Chondrocyte (in vitro differentiated cells): ENCODE measurements around the gene SBF2. TPM values are rescaled to one million over a fixed set of nuclear protein-coding genes. Genes with fewer than 3 reads are reported as not detected.
A peak's percentile ranks its signal among the peaks of the same experiment; 100 is the strongest.
"Not testable (repeated sequence)": the region's sequence is repeated elsewhere in the genome, so short reads cannot be mapped to it uniquely, and the experiment has no call there.

Experiments used
- DNase-seq: peaks from one replicate; pipeline ENCODE4 v3.0.0; 2021; ENCODE audit warnings: mixed read lengths, low spot score
- H3K27ac Mint-ChIP-seq: one replicate; pipeline ENCODE4 v1.8.0; 2021; ENCODE audit warnings: mild to moderate bottlenecking, moderate library complexity, mixed read lengths; ENCODE audit not compliant: unreplicated experiment
- H3K27me3 Mint-ChIP-seq: 2 replicates; pipeline ENCODE4 v1.8.0; 2021; ENCODE audit warnings: low read depth, mixed read lengths
- H3K36me3 Mint-ChIP-seq: 2 replicates; pipeline ENCODE4 v1.8.0; 2021; ENCODE audit warnings: low read depth, mixed read lengths
- H3K4me1 Mint-ChIP-seq: 2 replicates; pipeline ENCODE4 v1.8.0; 2021; ENCODE audit warnings: low read depth, mild to moderate bottlenecking, mixed read lengths
- H3K4me3 Mint-ChIP-seq: one replicate; pipeline ENCODE4 v1.8.0; 2021; ENCODE audit warnings: mild to moderate bottlenecking, moderate library complexity, mixed read lengths; ENCODE audit not compliant: unreplicated experiment
- H3K9me3 Mint-ChIP-seq: 2 replicates; pipeline ENCODE4 v1.8.0; 2021; ENCODE audit warnings: low read depth, mixed read lengths
- CTCF ChIP-seq: fragments of 200-600 bp; sonication (generic); IDR thresholded peaks from 2 replicates; pipeline ENCODE4 v1.5.0; 2021; ENCODE audit warnings: antibody characterized with exemption, mild to moderate bottlenecking, moderate library complexity
- total RNA-seq: library from RNA; stranded (reverse); gene quantifications from 3 replicates; pipeline ENCODE4 v1.2.1, GENCODE V29; 2021

Gene SBF2
- total RNA-seq, 1 donor from 2014 or later, result 44.5 TPM

DNA sequence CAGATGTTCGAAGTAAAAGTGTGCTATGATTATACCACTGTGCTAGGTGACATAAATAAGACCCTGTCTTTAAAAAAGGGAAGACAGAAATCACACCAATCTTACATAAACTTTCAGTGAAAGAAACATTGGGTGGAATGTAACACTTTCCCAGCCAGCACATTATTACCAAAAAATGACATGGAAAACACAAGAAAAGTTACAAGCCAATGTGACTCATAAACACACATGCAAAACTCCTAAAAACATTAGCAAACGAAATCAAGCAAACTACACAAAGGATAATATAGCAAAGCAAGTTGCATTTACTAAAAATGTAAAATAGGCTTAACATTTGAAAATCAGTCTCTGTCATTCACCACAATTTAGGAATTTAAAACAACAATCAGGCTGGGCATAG lies 47.0 kb downstream of the SBF2 start:
- Mint-ChIP-seq H3K4me3 (no peak overlapping the region), H3K27ac (peak overlapping the region; percentile 59), H3K27me3 (no peaks in the 10 kb centered on the region), H3K36me3 (peaks cover 1% of the 10 kb centered on the region), H3K9me3 (peaks cover 12% of the 10 kb centered on the region), H3K4me1 (peaks cover 36% of the 10 kb centered on the region)
- no peak for DNase-seq
- no peak for TF ChIP-seq CTCF

DNA sequence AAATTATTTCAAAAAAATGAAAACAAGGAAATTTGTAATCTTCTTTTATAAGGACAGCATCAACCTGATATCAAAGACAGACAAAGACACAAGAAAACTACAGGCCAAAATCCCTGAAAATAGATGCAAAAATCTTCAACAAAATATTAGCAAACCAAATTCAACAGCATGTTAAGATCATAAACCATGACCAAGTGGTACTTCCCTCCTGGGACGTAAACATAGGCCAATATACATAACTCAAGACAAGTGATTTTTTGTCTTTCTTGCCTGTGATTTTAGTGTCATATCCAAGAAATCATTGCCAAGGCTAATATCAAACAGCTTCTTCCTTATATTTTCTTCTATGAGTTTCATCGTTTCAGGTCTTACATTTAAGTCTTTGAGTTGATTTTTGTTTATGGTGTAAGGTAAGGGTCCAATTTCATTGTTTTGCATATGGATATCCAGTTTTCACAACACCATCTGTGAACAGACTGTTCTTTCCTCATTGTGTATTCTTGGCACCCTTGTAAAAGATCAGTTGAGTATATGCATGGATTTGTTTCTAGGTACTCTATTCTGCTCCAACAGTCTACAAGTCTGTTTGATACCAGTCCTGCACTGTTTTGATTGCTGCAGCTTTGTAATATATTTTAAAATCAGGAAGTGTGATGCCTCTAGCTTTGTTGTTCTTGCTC lies 50.0 kb downstream of the SBF2 start:
- Mint-ChIP-seq H3K36me3 (peaks cover 1% of the 10 kb centered on the region), H3K9me3 (peaks cover 12% of the 10 kb centered on the region), H3K27me3 (no peaks in the 10 kb centered on the region), H3K4me1 (peaks cover 37% of the 10 kb centered on the region), H3K27ac (no peak overlapping the region), H3K4me3 (no peak overlapping the region)
- DNase-seq, result no peak
- no peak for TF ChIP-seq CTCF

DNA sequence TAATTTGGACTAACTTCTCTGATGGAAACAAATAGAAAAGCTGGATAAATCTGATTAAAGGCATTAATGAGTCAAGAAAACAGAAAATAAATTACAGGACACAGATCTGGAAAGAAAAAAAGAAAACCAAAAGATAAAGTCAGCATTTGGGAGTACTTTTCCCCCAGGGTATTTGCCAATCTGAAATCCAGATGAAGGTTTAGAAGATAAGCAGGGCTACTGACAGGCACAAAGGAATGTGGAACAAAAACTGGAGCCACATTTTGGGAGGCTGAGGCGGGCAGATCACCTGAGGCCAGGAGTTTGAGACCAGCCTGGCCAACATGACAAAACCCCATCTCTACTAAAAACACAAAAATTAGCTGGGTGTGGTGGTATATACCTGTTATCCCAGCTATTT lies 57.2 kb downstream of the SBF2 start:
- TF ChIP-seq CTCF, result no peak
- no peak overlapping the region for H3K27ac Mint-ChIP-seq
- peaks cover 2% of the 10 kb centered on the region for H3K9me3 Mint-ChIP-seq
- no peak for DNase-seq
- no peaks in the 10 kb centered on the region for H3K27me3 Mint-ChIP-seq
- peaks cover 10% of the 10 kb centered on the region for H3K4me1 Mint-ChIP-seq
- H3K4me3 Mint-ChIP-seq, result no peak overlapping the region
- peaks cover 2% of the 10 kb centered on the region for H3K36me3 Mint-ChIP-seq

DNA sequence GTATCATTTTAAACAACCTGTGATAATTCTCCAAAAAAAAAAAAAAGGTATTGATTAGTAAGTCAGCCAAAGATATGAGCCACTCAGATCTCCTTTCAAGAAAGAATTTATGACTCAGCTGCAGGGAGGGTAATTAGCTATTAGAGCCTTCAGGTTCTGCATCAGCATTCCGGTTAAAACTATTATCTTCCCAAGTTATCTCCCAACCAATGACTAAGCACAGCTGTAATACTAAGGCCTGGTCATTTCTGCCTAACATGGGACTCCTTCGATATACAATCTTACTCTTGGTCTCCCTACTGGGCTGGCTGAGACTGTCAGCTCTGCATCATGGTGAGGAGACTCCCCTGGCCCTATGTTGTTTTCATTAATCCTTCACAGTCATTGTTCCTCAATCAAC lies 60.4 kb downstream of the SBF2 start:
- H3K4me1 Mint-ChIP-seq, result peaks cover 5% of the 10 kb centered on the region
- TF ChIP-seq CTCF, result no peak
- no peak for DNase-seq
- H3K9me3 Mint-ChIP-seq, result peaks cover 11% of the 10 kb centered on the region
- H3K27me3 Mint-ChIP-seq, result no peaks in the 10 kb centered on the region
- no peak overlapping the region for H3K27ac Mint-ChIP-seq
- H3K4me3 Mint-ChIP-seq, result no peak overlapping the region
- H3K36me3 Mint-ChIP-seq, result peaks cover 6% of the 10 kb centered on the region

DNA sequence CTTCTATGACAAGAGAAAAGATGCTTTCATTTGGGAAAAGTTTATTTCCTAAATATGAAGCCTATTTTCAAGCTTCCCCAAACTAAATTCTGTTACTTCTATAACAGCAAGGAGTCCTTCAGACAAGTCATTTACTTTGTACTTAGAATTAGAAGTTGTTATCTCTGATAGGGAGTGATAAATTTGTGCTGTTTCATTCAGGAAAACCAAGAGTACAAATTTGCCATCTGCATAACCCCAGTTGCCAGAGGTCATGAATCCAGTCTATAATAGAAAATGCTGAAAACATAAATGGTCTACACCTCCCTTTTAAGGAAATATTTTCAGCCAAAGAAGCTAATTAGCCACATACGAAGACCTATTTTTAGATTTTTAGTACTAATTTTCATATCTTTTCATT lies 61.3 kb downstream of the SBF2 start:
- no peak for DNase-seq
- TF ChIP-seq CTCF, result no peak
- peaks cover 5% of the 10 kb centered on the region for H3K4me1 Mint-ChIP-seq
- H3K9me3 Mint-ChIP-seq, result peaks cover 11% of the 10 kb centered on the region
- H3K27ac Mint-ChIP-seq, result no peak overlapping the region
- peaks cover 6% of the 10 kb centered on the region for H3K36me3 Mint-ChIP-seq
- no peaks in the 10 kb centered on the region for H3K27me3 Mint-ChIP-seq
- no peak overlapping the region for H3K4me3 Mint-ChIP-seq

DNA sequence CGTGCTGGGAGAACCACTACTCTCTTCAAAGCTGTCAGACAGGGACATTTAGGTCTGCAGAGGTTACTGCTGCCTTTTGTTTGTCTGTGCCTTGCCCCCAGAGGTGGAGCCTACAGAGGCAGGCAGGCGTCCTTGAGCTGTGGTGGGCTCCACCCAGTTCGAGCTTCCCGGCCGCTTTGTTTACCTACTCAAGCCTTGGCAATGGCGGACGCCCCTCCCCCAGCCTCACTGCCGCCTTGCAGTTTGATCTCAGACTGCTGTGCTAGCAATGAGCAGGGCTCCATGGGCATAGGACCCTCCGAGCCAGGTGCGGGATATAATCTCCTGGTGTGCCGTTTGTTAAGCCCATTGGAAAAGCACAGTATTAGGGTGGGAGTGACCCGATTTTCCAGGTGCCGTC lies 62.2 kb downstream of the SBF2 start:
- not testable (repeated sequence) for H3K27ac Mint-ChIP-seq, DNase-seq, H3K4me3 Mint-ChIP-seq, H3K27me3 Mint-ChIP-seq, H3K4me1 Mint-ChIP-seq, H3K36me3 Mint-ChIP-seq
- peaks cover 12% of the 10 kb centered on the region for H3K9me3 Mint-ChIP-seq
